Immature natural killer cell (primary cell): Measurements from ENCODE around the gene SUSD3. TPM values are rescaled to one million over a fixed set of nuclear protein-coding genes. Genes with fewer than 3 reads are reported as not detected.
A peak's percentile ranks its signal among the peaks of the same experiment; 100 is the strongest.

Experiments used
- DNase-seq, 3 donors: peaks; one replicate each; pipeline ENCODE4 v3.0.0; 2022; ENCODE audit warnings: mixed read lengths in 1 of 3
- H3K27ac Mint-ChIP-seq, 6 donors: one replicate each; pipeline ENCODE4 v1.8.0; 2020; ENCODE audit warnings: mixed read lengths in 6 of 6, mild to moderate bottlenecking in 5 of 6, inconsistent platforms in 4 of 6, moderate library complexity in 3 of 6
- H3K27me3 Mint-ChIP-seq, 3 donors: one replicate each; pipeline ENCODE4 v1.8.0; 2020 to 2021; ENCODE audit warnings: low read depth in 3 of 3, mild to moderate bottlenecking in 3 of 3, mixed read lengths in 3 of 3, moderate library complexity in 3 of 3, inconsistent platforms in 1 of 3
- H3K36me3 Mint-ChIP-seq, 3 donors: one replicate each; pipeline ENCODE4 v1.8.0; 2020; ENCODE audit warnings: mixed read lengths in 3 of 3, inconsistent platforms in 2 of 3, mild to moderate bottlenecking in 2 of 3
- H3K4me1 Mint-ChIP-seq, 2 donors: one replicate each; pipeline ENCODE4 v1.8.0; 2020; ENCODE audit warnings: inconsistent platforms in 2 of 2, mild to moderate bottlenecking in 2 of 2, mixed read lengths in 2 of 2, moderate library complexity in 1 of 2
- H3K4me3 Mint-ChIP-seq, 5 donors: one replicate each; pipeline ENCODE4 v1.8.0; 2020; ENCODE audit warnings: mild to moderate bottlenecking in 5 of 5, mixed read lengths in 5 of 5, inconsistent platforms in 3 of 5, moderate library complexity in 3 of 5
- H3K9me3 Mint-ChIP-seq, 6 donors: one replicate each; pipeline ENCODE4 v1.8.0; 2020; ENCODE audit warnings: mild to moderate bottlenecking in 6 of 6, mixed read lengths in 6 of 6, inconsistent platforms in 4 of 6, moderate library complexity in 3 of 6
- polyA plus RNA-seq, 3 donors: library from polyadenylated mRNA; unstranded; fragments of 300-500 nt; fragmentation: Illumina TruSeq; gene quantifications; one replicate each; pipeline ENCODE4 v1.2.3, GENCODE V29; 2021

The SUSD3 gene
- polyA plus RNA-seq, 3 donors from 2014 or later, result 3.5 to 5.2 TPM; not detected in 1

- DNase-seq, result no peak
- H3K27ac Mint-ChIP-seq, result no peak overlapping the region
- peaks cover 0 to 7% (median 4%) of the 10 kb centered on the region in 3 donors for H3K36me3 Mint-ChIP-seq
- H3K4me3 Mint-ChIP-seq, result no peak overlapping the region
- no peaks in the 10 kb centered on the region for H3K9me3 Mint-ChIP-seq
- H3K4me1 Mint-ChIP-seq, result peaks cover 7 to 19% of the 10 kb centered on the region in 2 donors
- peaks cover 12 to 21% (median 20%) of the 10 kb centered on the region in 3 donors for H3K27me3 Mint-ChIP-seq
Measured at GRCh38 chr9:93080406-93080805, 21.9 kb downstream of the SUSD3 start.

- H3K4me3 Mint-ChIP-seq, result no peak overlapping the region
- DNase-seq, result no peak
- peaks cover 7 to 21% of the 10 kb centered on the region in 2 donors for H3K4me1 Mint-ChIP-seq
- H3K36me3 Mint-ChIP-seq, result peaks cover 0 to 8% (median 7%) of the 10 kb centered on the region in 3 donors
- H3K27ac Mint-ChIP-seq, result no peak overlapping the region
- H3K9me3 Mint-ChIP-seq, result no peaks in the 10 kb centered on the region
- peaks cover 12 to 24% (median 20%) of the 10 kb centered on the region in 3 donors for H3K27me3 Mint-ChIP-seq
Measured at GRCh38 chr9:93081081-93081529, 22.6 kb downstream of the SUSD3 start.

- Mint-ChIP-seq H3K9me3 (no peaks in the 10 kb centered on the region), H3K4me1 (peaks cover 12 to 21% of the 10 kb centered on the region in 2 donors), H3K27me3 (peaks cover 14 to 20% (median 18%) of the 10 kb centered on the region in 3 donors), H3K36me3 (peaks cover 0 to 13% (median 7%) of the 10 kb centered on the region in 3 donors), H3K27ac (no peak overlapping the region), H3K4me3 (no peak overlapping the region)
- no peak for DNase-seq
Measured at GRCh38 chr9:93081931-93082330, 23.4 kb downstream of the SUSD3 start.

GRCh38 chr9:93082841-93083411, 24.4 kb downstream of the SUSD3 start:
- H3K27ac Mint-ChIP-seq, result no peak overlapping the region
- DNase-seq, result no peak
- H3K27me3 Mint-ChIP-seq, result peaks cover 14 to 21% (median 20%) of the 10 kb centered on the region in 3 donors
- H3K9me3 Mint-ChIP-seq, result no peaks in the 10 kb centered on the region
- peaks cover 12 to 17% of the 10 kb centered on the region in 2 donors for H3K4me1 Mint-ChIP-seq
- peaks cover 0 to 13% (median 7%) of the 10 kb centered on the region in 3 donors for H3K36me3 Mint-ChIP-seq
- H3K4me3 Mint-ChIP-seq, result no peak overlapping the region

DNA sequence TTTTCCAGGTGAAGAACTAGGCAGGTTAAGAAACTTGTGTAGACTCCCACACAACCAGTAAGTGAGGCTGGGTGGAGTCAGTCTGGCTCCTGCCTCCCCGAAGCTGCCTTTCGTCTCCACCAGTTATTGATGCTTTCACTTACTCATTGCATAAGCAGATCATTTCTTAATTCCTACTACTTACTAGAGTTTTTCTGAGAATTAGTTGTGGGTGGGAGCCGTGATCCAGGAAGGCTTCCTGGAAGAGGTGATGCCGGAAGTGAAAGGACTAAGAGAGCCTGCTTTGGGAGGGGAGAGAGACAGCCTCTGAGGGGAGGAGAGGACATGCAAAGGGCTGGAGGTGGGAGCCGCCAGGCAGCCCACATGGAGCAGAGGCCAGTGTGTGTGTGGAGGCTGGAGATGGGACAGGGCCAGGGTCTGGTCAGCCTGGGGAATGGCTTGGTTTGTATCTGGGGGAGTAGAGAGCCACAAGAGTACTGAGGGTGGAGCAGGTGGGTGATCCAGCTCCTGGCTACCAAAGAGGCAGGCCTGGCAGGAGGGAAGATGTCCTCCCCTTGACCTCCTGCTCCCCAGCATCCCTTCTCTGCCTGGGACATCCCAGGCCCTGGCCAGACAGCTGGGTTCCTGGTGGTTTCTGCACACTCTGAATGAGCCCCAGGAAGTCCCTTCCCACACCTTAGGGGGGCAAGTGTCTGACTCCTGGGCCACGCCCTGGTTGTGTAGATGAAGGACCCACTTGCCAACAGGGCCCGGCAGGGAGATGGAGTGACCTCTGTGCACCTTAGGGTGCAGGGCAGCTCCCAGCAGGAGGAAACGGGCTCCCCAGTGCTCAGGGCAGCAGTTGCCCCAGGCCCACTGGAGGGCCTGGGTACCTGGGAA, 25.3 kb downstream of the SUSD3 start:
- peaks cover 11 to 20% (median 20%) of the 10 kb centered on the region in 3 donors for H3K27me3 Mint-ChIP-seq
- H3K4me3 Mint-ChIP-seq, result peak overlapping the region in 2 of 5 donors; percentile 5 to 54
- peaks cover 12 to 14% of the 10 kb centered on the region in 2 donors for H3K4me1 Mint-ChIP-seq
- no peak for DNase-seq
- peaks cover 0 to 13% (median 7%) of the 10 kb centered on the region in 3 donors for H3K36me3 Mint-ChIP-seq
- H3K27ac Mint-ChIP-seq, result no peak overlapping the region
- H3K9me3 Mint-ChIP-seq, result no peaks in the 10 kb centered on the region

- Mint-ChIP-seq H3K36me3 (peaks cover 0 to 13% (median 7%) of the 10 kb centered on the region in 3 donors), H3K27ac (no peak overlapping the region), H3K4me1 (peaks cover 12% of the 10 kb centered on the region in 2 donors), H3K27me3 (peaks cover 11 to 19% (median 18%) of the 10 kb centered on the region in 3 donors), H3K4me3 (no peak overlapping the region), H3K9me3 (no peaks in the 10 kb centered on the region)
- DNase-seq, result no peak
Measured at GRCh38 chr9:93084471-93084881, 26.0 kb downstream of the SUSD3 start.

GRCh38 chr9:93085676-93086075, 27.2 kb downstream of the SUSD3 start:
- Mint-ChIP-seq H3K9me3 (no peaks in the 10 kb centered on the region), H3K4me1 (peaks cover 12% of the 10 kb centered on the region in 2 donors), H3K36me3 (peaks cover 0 to 13% (median 5%) of the 10 kb centered on the region in 3 donors)

GRCh38 chr9:93086447-93087224, 28.1 kb downstream of the SUSD3 start:
- H3K36me3 Mint-ChIP-seq, result peaks cover 0 to 13% (median 3%) of the 10 kb centered on the region in 3 donors
- no peak overlapping the region for H3K4me3 Mint-ChIP-seq
- H3K27ac Mint-ChIP-seq, result peak overlapping the region in 1 of 6 donors; percentile 9
- peaks cover 12% of the 10 kb centered on the region in 2 donors for H3K4me1 Mint-ChIP-seq
- no peaks in the 10 kb centered on the region for H3K9me3 Mint-ChIP-seq
- peaks cover 5 to 9% (median 8%) of the 10 kb centered on the region in 3 donors for H3K27me3 Mint-ChIP-seq
- no peak for DNase-seq

More at GRCh38 chr9:93085676-93086075, 27.2 kb downstream of the SUSD3 start:
- H3K4me3 Mint-ChIP-seq, result no peak overlapping the region
- H3K27me3 Mint-ChIP-seq, result peaks cover 5 to 14% (median 12%) of the 10 kb centered on the region in 3 donors
- DNase-seq, result no peak
- H3K27ac Mint-ChIP-seq, result no peak overlapping the region

GRCh38 chr9:93087971-93088655, 29.6 kb downstream of the SUSD3 start:
- Mint-ChIP-seq H3K36me3 (peaks cover 0 to 13% (median 3%) of the 10 kb centered on the region in 3 donors), H3K4me3 (no peak overlapping the region), H3K4me1 (peaks cover 12 to 15% of the 10 kb centered on the region in 2 donors), H3K9me3 (no peaks in the 10 kb centered on the region), H3K27me3 (peaks cover 5 to 10% (median 9%) of the 10 kb centered on the region in 3 donors), H3K27ac (no peak overlapping the region)
- DNase-seq, result no peak

DNA sequence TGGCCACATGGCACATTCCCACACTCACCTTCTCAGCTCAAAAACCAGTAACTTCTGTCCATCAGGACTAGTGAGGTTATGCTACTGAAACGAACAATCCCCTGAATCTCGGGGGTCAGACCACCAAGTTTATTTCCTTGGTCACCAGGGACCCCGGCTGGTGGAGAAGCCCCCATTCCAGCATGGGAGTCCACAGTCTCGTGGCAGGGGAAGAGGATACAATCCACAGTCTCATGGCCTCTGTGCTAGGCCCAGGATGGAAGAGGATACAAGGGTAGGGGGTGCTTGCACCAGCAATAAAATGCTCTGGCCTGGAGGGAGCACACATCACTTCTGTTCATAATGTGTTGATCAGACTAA, 30.1 kb downstream of the SUSD3 start:
- H3K9me3 Mint-ChIP-seq, result no peaks in the 10 kb centered on the region
- peaks cover 13 to 16% of the 10 kb centered on the region in 2 donors for H3K4me1 Mint-ChIP-seq
- no peak overlapping the region for H3K27ac Mint-ChIP-seq
- no peak for DNase-seq
- peaks cover 4 to 12% (median 7%) of the 10 kb centered on the region in 3 donors for H3K27me3 Mint-ChIP-seq
- H3K36me3 Mint-ChIP-seq, result peaks cover 0 to 12% (median 2%) of the 10 kb centered on the region in 3 donors
- no peak overlapping the region for H3K4me3 Mint-ChIP-seq

GRCh38 chr9:93089024-93089423, 30.5 kb downstream of the SUSD3 start:
- no peak overlapping the region for H3K4me3 Mint-ChIP-seq
- no peak for DNase-seq
- H3K4me1 Mint-ChIP-seq, result peaks cover 14 to 17% of the 10 kb centered on the region in 2 donors
- no peak overlapping the region for H3K27ac Mint-ChIP-seq
- no peaks in the 10 kb centered on the region for H3K9me3 Mint-ChIP-seq
- peaks cover 0 to 10% (median 0%) of the 10 kb centered on the region in 3 donors for H3K36me3 Mint-ChIP-seq
- H3K27me3 Mint-ChIP-seq, result peaks cover 2 to 15% (median 7%) of the 10 kb centered on the region in 3 donors

GRCh38 chr9:93089481-93089991, 31.0 kb downstream of the SUSD3 start:
- H3K4me1 Mint-ChIP-seq, result peaks cover 17 to 21% of the 10 kb centered on the region in 2 donors
- DNase-seq, result no peak
- H3K27ac Mint-ChIP-seq, result no peak overlapping the region
- no peaks in the 10 kb centered on the region for H3K9me3 Mint-ChIP-seq
- peaks cover 3 to 15% (median 7%) of the 10 kb centered on the region in 3 donors for H3K27me3 Mint-ChIP-seq
- H3K36me3 Mint-ChIP-seq, result peaks cover 0 to 10% (median 0%) of the 10 kb centered on the region in 3 donors
- no peak overlapping the region for H3K4me3 Mint-ChIP-seq
